Activated CD4-positive, alpha-beta T cell treated with anti-CD3 and anti-CD28 coated beads for 1 hour (primary cell): Measurements from ENCODE around the gene SSBP2.
"Not testable (repeated sequence)": the region's sequence is repeated elsewhere in the genome, so short reads cannot be mapped to it uniquely, and the experiment has no call there.

Source experiments
- DNase-seq: peaks from one replicate; pipeline ENCODE4 v3.0.0-alpha.2; 2020

SSBP2 gene

GRCh38 chr5:81516091-81516490 is 234.8 kb downstream of the SSBP2 start:
- no peak for DNase-seq

- DNase-seq = no peak
These were observed 236.9 kb downstream of the SSBP2 start for GRCh38 chr5:81513982-81514381.

- DNase-seq = no peak
These were observed 237.4 kb downstream of the SSBP2 start for GRCh38 chr5:81513473-81513872.

DNA sequence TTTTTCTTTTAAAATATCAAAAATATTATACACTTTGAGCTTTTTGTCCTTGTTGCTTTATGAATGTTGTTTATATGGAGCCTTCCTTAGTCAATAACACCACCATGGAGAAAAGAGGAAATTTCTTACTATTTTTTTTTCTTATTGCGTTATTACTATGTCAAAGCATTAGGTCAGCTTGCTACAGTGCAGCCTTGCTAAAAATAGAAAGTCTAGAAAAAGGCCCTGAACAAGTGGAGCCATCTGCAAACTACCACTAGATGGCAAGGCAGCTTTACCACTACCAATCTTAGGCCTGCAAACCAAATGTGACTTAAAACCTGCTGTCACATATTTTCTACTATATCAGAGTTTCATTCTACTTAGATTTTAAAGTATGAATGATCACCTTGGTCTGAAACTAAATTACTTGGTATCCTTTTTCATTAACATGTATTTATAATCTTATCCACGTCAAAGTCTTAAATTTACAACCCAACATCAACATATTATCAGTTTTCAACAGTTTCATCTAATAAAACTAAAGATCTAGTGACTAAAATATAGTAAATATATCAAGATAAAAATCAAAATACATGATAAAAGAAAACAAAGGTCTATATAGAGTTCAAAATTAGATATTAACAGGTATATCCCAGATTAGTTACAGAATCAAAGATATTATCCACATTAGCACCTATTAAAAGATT is 243.9 kb downstream of the SSBP2 start:
- DNase-seq = no peak

DNA sequence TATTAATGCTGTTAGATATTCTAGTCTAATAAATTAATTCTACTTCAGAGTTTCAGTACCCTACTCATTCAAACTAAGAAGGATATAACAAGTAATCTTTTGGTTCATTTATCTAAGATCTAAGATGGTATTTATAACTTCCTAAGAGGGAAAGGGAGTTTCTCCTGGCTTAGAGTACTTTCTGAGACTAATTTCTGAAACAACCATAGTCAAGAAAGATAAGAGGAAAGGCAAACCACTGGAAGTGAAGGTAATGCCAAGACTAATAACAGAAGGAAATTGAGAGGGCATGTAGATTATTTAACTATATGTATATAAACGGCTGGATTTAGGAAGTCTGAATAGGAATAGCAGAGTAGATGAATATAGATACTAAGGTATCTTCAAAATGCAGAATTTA is 244.5 kb downstream of the SSBP2 start:
- no peak for DNase-seq

DNA sequence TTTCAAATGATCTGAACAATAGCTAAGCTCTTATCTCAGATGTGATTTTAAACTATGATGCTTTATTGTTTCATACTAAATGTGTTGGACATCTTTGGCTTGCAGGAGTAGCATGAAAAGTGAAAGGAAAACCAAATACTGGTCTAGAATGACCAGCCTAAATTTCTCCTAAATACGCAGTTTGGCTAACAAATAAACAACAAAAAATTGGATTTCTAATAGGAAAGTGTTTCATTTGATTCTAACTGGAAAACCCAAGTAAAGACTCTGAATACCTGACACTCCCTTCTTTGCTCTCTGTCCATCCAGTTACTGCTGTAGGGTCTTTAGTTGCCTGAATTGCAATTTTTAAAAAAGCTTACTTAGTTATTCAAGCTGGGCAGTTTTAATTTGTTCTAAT is 245.2 kb downstream of the SSBP2 start:
- DNase-seq = no peak

- not testable (repeated sequence) for DNase-seq
These were observed 247.3 kb downstream of the SSBP2 start for GRCh38 chr5:81503602-81504001.

GRCh38 chr5:81495286-81495685 is 255.6 kb downstream of the SSBP2 start:
- no peak for DNase-seq

- DNase-seq = no peak
These were observed 262.0 kb downstream of the SSBP2 start for GRCh38 chr5:81488862-81489261.

DNA sequence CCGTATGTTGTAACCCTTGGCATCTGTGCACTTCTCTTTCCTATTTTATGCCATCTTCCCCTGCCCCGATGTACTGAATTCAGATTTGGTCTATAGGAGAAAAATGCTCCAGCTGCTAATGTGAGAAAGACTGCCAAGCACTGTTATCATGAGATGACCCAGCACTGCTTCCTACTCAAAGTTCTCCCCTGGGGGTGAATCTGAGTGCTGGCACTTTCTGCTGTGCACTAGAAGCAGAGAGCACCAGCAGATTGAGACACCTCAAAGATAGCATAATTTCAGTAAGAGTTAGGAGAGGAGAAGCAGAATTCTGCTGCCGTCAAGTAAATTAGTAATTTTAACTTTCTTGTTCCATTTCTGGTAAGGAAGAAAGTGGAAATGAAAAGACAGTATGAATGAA is 264.2 kb downstream of the SSBP2 start:
- DNase-seq = no peak

DNA sequence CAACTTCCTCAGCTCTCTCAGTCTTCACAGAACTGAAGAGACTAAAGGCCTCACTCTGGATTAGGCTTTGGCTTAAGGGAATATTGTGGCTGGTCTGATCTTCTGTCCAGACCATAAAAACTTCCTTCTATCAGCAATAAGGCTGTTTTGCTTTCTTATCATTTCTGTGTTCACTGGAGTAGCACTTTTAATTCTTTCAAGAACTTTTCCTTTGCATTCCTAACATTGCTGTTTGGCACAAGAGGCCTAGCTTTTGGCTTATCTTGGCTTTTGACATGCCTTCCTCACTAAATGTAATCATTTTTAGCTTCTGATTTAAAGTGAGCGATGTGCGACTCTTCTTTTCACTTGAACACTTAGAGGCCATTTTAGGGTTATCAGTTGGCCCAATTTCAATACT is 268.3 kb downstream of the SSBP2 start:
- DNase-seq = no peak

DNA sequence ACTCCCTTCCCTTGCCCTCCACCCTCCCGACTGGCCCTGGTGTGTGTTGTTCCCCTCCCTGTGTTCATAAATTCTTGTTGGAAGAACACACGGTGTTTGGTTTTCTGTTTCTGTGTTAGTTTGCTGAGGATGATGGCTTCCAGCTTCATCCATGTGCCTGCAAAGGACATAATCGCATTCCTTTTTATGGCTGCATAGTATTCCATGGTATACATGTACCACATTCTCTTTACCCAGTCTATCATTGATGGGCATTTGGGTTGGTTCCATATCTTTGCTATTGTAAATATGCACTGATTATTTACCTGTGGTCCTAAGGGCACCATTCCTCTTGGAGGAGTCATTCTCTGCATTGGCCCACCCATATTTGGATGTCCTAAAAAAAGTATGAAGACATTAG is 277.5 kb downstream of the SSBP2 start:
- DNase-seq = not testable (repeated sequence)

- DNase-seq = no peak
These were observed 281.2 kb downstream of the SSBP2 start for GRCh38 chr5:81469676-81470075.

DNA sequence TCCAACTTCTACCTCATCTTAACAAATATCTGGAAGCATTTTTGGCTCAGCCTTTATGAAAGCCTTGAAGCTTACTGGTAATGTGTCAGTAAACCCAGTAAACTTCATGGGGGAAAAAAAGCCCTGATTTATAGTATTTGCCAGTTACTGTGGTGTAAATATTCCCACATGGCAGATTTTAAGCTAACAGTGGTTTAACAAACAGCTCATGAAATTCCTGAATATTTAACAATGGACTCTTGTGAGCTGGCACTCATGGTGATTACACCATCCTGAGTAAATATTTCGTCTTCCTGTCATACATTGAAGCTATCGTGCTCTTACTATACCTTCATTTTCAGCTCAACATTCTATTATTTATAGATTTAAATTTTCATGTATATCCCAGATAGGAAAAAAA is 300.0 kb downstream of the SSBP2 start:
- DNase-seq = no peak

- no peak for DNase-seq
These were observed 315.9 kb downstream of the SSBP2 start for GRCh38 chr5:81435023-81435422.

DNA sequence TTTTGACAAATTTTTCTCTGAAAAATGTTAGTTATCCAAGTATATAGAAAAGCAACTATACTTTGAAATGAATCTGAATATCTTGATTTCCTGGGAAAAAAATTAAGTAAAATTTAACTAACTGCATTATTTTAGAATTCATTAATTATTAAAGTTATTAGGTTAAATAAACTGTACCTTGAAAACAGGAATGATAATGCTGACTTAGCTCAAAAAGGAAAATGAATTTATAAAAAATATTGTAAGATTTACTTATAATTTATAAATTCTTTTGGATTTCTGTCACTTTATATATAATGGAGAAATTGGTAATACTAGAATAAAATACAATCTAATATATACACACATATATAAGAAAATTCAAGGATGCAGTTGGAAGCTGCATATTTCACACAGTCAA is 320.9 kb downstream of the SSBP2 start:
- no peak for DNase-seq

GRCh38 chr5:81429363-81429762 is 321.5 kb downstream of the SSBP2 start:
- no peak for DNase-seq

DNA sequence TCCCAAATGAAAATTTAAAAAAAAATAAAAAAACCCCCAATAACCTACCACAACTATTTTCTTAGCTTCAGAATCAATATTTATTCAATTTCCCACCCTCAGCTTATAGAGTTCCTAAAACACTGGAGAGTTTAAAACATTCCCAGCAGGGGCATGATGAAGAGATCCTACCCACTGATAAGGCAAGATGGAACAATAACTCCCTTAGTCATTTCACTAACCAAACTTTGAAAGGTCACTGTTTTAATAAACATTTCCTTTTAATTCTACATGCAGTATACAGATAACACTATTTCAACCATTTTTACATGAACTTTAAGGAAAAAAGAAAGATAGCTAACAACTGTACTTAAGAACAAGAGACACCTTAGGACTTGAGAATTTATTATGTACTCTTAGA is 322.0 kb downstream of the SSBP2 start:
- no peak for DNase-seq

- DNase-seq = no peak
These were observed 322.5 kb downstream of the SSBP2 start for GRCh38 chr5:81428446-81428845.

- DNase-seq = no peak
These were observed 323.3 kb downstream of the SSBP2 start for GRCh38 chr5:81427566-81427965.

GRCh38 chr5:81426359-81427030 is 324.4 kb downstream of the SSBP2 start:
- no peak for DNase-seq

- no peak for DNase-seq
These were observed 325.3 kb downstream of the SSBP2 start for GRCh38 chr5:81425569-81425968.

GRCh38 chr5:81424728-81425127 is 326.2 kb downstream of the SSBP2 start:
- no peak for DNase-seq

DNA sequence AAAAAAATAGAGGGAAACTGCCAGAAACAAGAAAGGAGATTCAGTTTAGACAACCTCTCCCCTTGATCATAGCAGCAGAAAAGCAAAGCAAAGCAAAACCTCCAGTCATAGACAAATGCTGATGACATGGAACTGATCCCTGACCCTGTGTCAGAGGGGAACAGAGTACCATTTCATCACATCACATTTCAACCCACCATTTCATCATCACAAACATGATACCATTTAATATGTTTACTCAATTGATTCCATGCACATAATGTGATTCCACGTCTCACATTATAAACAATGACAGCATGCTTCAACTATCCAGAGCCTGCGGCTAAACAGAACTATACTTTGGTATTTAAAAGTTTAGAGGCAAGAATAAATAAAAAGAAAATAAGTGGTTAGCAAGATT is 328.2 kb downstream of the SSBP2 start:
- DNase-seq = no peak
